Measurements from ENCODE around the gene CHST13. TPM values are rescaled to one million over a fixed set of nuclear protein-coding genes. Genes with fewer than 3 reads are reported as not detected.

Gene CHST13
- total RNA-seq, 1 experiment from 2014 or later: 0.52 TPM

DNA sequence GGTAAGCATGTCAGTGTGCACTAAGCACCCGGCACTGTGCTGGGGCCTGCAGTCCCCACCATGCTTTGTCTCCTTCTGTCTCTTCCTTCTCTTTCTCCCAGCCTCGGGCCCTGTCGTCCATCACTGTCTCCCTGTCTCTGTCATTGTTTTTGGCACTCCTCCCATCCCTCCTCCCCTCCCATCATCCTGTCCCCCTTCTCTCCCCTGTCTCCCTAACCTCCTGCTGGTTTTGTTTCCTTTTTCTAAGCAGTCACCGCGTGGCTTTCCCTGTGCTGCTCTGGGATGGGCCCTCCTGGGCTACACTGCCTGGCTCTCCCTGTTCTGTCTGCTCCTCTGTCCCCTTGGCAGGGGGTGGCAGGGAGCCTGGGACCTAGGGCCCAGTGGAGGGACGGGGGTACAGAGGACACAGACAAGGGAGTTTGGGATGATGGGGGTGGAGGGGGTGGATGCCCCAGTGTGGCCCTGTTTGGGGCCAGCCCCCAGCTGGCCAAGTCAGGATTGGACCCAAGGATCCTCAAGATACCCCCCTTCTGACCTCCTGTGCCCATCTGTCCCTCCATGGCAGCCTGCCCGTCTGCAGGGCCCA, 5.7 kb downstream of the CHST13 start:
- no peak for TF ChIP-seq CTCF (conservative IDR thresholded peaks at IDR 0.05)
- Histone ChIP-seq H3K27ac (no peak overlapping the region), H3K9me2 (ENCODE audit: insufficient read depth) (no peaks in the 10 kb centered on the region), H3K4me2 (no peak overlapping the region), H2AFZ (no peak overlapping the region), H3K79me2 (ENCODE audit: low read depth) (no peaks in the 10 kb centered on the region), H3K4me1 (replicated peaks; ENCODE audit: insufficient read depth) (no peaks in the 10 kb centered on the region), H3F3A (ENCODE audit: insufficient read depth, low read depth) (no peaks in the 10 kb centered on the region), H3K36me3 (ENCODE audit: low read depth) (no peaks in the 10 kb centered on the region), H3K9me3 (ENCODE audit: insufficient read depth, low read depth) (no peaks in the 10 kb centered on the region), H3K27me3 (ENCODE audit: insufficient read depth, low read depth) (peaks cover 41% of the 10 kb centered on the region), H3K4me3 (no peak overlapping the region), H4K20me1 (ENCODE audit: insufficient read depth) (no peaks in the 10 kb centered on the region)
- intact Hi-C loops (cut with micrococcal nuclease; ENCODE audit: unreplicated experiment): no loop called here
- CTCF ChIA-PET: interaction anchor here (0.6 kb wide), 1 partner anchor 515 kb away, joined by 5 read pairs; no protein-coding TSS in a partner anchor
- BruUV-seq (replicated peaks): no TSS peak
- POLR2A ChIA-PET (ENCODE audit: unreplicated experiment): no interaction called here
- no peak for DNase-seq

GRCh38 chr3:126530171-126531050, 6.5 kb downstream of the CHST13 start:
- Histone ChIP-seq H3K79me2 (ENCODE audit: low read depth) (no peaks in the 10 kb centered on the region), H3K9me3 (ENCODE audit: insufficient read depth, low read depth) (no peaks in the 10 kb centered on the region), H3K9me2 (ENCODE audit: insufficient read depth) (no peaks in the 10 kb centered on the region), H3K27me3 (ENCODE audit: insufficient read depth, low read depth) (peaks cover 44% of the 10 kb centered on the region), H3K27ac (no peak overlapping the region), H3K4me1 (replicated peaks; ENCODE audit: insufficient read depth) (no peaks in the 10 kb centered on the region), H3F3A (ENCODE audit: insufficient read depth, low read depth) (no peaks in the 10 kb centered on the region), H4K20me1 (ENCODE audit: insufficient read depth) (no peaks in the 10 kb centered on the region), H3K4me2 (no peak overlapping the region), H3K36me3 (ENCODE audit: low read depth) (no peaks in the 10 kb centered on the region), H3K4me3 (no peak overlapping the region), H2AFZ (no peak overlapping the region)
- no peak for TF ChIP-seq CTCF (conservative IDR thresholded peaks at IDR 0.05)
- no peak for TF ChIP-seq EZH2 (IDR thresholded peaks at IDR 0.05; ENCODE audit: low read depth)
- ChIA-PET CTCF (no interaction called here), POLR2A (ENCODE audit: unreplicated experiment) (no interaction called here)
- intact Hi-C loops (cut with micrococcal nuclease; ENCODE audit: unreplicated experiment): no loop called here
- BruUV-seq (replicated peaks): no TSS peak
- DNase-seq: no peak

GRCh38 chr3:126531051-126531330, 7.0 kb downstream of the CHST13 start:
- no peak for DNase-seq
- Histone ChIP-seq H3K9me2 (ENCODE audit: insufficient read depth) (no peaks in the 10 kb centered on the region), H4K20me1 (ENCODE audit: insufficient read depth) (no peaks in the 10 kb centered on the region), H3K9me3 (ENCODE audit: insufficient read depth, low read depth) (no peaks in the 10 kb centered on the region), H3K4me1 (replicated peaks; ENCODE audit: insufficient read depth) (no peaks in the 10 kb centered on the region), H3K36me3 (ENCODE audit: low read depth) (no peaks in the 10 kb centered on the region), H3F3A (ENCODE audit: insufficient read depth, low read depth) (no peaks in the 10 kb centered on the region), H3K79me2 (ENCODE audit: low read depth) (no peaks in the 10 kb centered on the region), H3K27me3 (ENCODE audit: insufficient read depth, low read depth) (peaks cover 50% of the 10 kb centered on the region), H2AFZ (no peak overlapping the region), H3K27ac (no peak overlapping the region), H3K4me2 (no peak overlapping the region), H3K4me3 (no peak overlapping the region)
- intact Hi-C loops (cut with micrococcal nuclease; ENCODE audit: unreplicated experiment): no loop called here
- POLR2A ChIA-PET (ENCODE audit: unreplicated experiment): no interaction called here
- CTCF ChIA-PET: interaction anchor here (0.5 kb wide), 1 partner anchor 942 kb away, joined by 3 read pairs; no protein-coding TSS in a partner anchor
- no peak for TF ChIP-seq EZH2 (IDR thresholded peaks at IDR 0.05; ENCODE audit: low read depth)
- no peak for TF ChIP-seq CTCF (conservative IDR thresholded peaks at IDR 0.05)
- BruUV-seq (replicated peaks): no TSS peak

All from PC-9 (cell line).